Loucy (cell line): ENCODE results near the gene TOM1L2.

Experiments used
- CTCF ChIP-seq: fragments of 200-600 bp; sonication (generic); conservative IDR thresholded peaks from 2 replicates; pipeline ENCODE4 v1.5.1; 2014; ENCODE audit warnings: mild to moderate bottlenecking, antibody characterized with exemption, low read length
- EZH2phosphoT487 ChIP-seq: fragments of 200-600 bp; IDR thresholded peaks from 2 replicates; pipeline ENCODE4 v1.6.1; 2018; ENCODE audit warnings: antibody characterized with exemption, mild to moderate bottlenecking, moderate library complexity, borderline replicate concordance

GRCh38 chr17:17810895-17811248 lies 161.3 kb downstream of the TOM1L2 start:
- no peak for TF ChIP-seq CTCF
- no peak for TF ChIP-seq EZH2phosphoT487
